ENCODE results near the gene OSM. TPM values are rescaled to one million over a fixed set of nuclear protein-coding genes. Genes with fewer than 3 reads are reported as not detected.

The OSM gene
- total RNA-seq, 1 experiment from 2014 or later = not detected

- H3K4me3 ChIP-seq (ENCODE audit: low read length) = no peak overlapping the region
- ChIA-PET POLR2A (ENCODE audit: unreplicated experiment) (interaction anchor here (0.6 to 0.9 kb wide), 2 partner anchors 40 to 42 kb away, joined by 5 to 6 read pairs; no protein-coding TSS in a partner anchor), CTCF (no interaction called here)
- H3K9me3 ChIP-seq (ENCODE audit: low read length) = no peaks in the 10 kb centered on the region
- no peak overlapping the region for H2AFZ ChIP-seq (ENCODE audit: low read length)
- no peaks in the 10 kb centered on the region for H3K9me2 ChIP-seq (replicated peaks; ENCODE audit: low read length)
- no peak for TF ChIP-seq EZH2phosphoT487 (IDR thresholded peaks at IDR 0.05; ENCODE audit: borderline replicate concordance, low read length)
- TF ChIP-seq CTCF (conservative IDR thresholded peaks at IDR 0.05; ENCODE audit: low read depth, low read length) = no peak
- no peak for TF ChIP-seq EZH2 (IDR thresholded peaks at IDR 0.05; ENCODE audit: low read length, unreplicated experiment)
- intact Hi-C loops (cut with micrococcal nuclease) = no loop called here
- no peaks in the 10 kb centered on the region for H4K20me1 ChIP-seq (ENCODE audit: low read length)
- H3K27me3 ChIP-seq (ENCODE audit: low read length) = no peaks in the 10 kb centered on the region
- H3K4me1 ChIP-seq (ENCODE audit: insufficient read depth, low read length) = peaks cover 87% of the 10 kb centered on the region
- peak; percentile 20 for ATAC-seq
- peak overlapping the region; percentile 32; the same call in 1 of the 2 replicates for H3K4me2 ChIP-seq (ENCODE audit: low read length)
- H3K9ac ChIP-seq (ENCODE audit: low read length) = peak overlapping the region; percentile 100
- DNase-seq = peak; percentile 78
- peaks cover 92% of the 10 kb centered on the region for H3K79me2 ChIP-seq (ENCODE audit: low read length)
- peak overlapping the region; percentile 99 for H3K27ac ChIP-seq (ENCODE audit: low read length)
- peaks cover 5% of the 10 kb centered on the region for H3F3A ChIP-seq (ENCODE audit: low read length, unreplicated experiment)
- no TSS peak for BruUV-seq (replicated peaks)
- peaks cover 30% of the 10 kb centered on the region for H3K36me3 ChIP-seq (ENCODE audit: low read depth, low read length)
Measured at GRCh38 chr22:30250661-30251267, 15.9 kb downstream of the OSM start.

GRCh38 chr22:30250039-30250565, 16.5 kb downstream of the OSM start:
- H3F3A ChIP-seq (ENCODE audit: low read length, unreplicated experiment) = peaks cover 5% of the 10 kb centered on the region
- no peaks in the 10 kb centered on the region for H3K27me3 ChIP-seq (ENCODE audit: low read length)
- no peak for ATAC-seq
- H3K4me1 ChIP-seq (ENCODE audit: insufficient read depth, low read length) = peaks cover 89% of the 10 kb centered on the region
- peaks cover 33% of the 10 kb centered on the region for H3K36me3 ChIP-seq (ENCODE audit: low read depth, low read length)
- no peaks in the 10 kb centered on the region for H4K20me1 ChIP-seq (ENCODE audit: low read length)
- ChIA-PET CTCF (no interaction called here), POLR2A (ENCODE audit: unreplicated experiment) (interaction anchor here (0.6 to 0.9 kb wide), 2 partner anchors 42 to 54 kb away, joined by 3 to 6 read pairs; no protein-coding TSS in a partner anchor)
- peak overlapping the region; percentile 100 for H3K9ac ChIP-seq (ENCODE audit: low read length)
- TF ChIP-seq EZH2phosphoT487 (IDR thresholded peaks at IDR 0.05; ENCODE audit: borderline replicate concordance, low read length) (no peak), EZH2 (IDR thresholded peaks at IDR 0.05; ENCODE audit: low read length, unreplicated experiment) (no peak), CTCF (conservative IDR thresholded peaks at IDR 0.05; ENCODE audit: low read depth, low read length) (no peak)
- DNase-seq = no peak
- intact Hi-C loops (cut with micrococcal nuclease) = no loop called here
- peaks cover 92% of the 10 kb centered on the region for H3K79me2 ChIP-seq (ENCODE audit: low read length)
- H3K27ac ChIP-seq (ENCODE audit: low read length) = peak overlapping the region; percentile 99
- no peaks in the 10 kb centered on the region for H3K9me2 ChIP-seq (replicated peaks; ENCODE audit: low read length)
- H2AFZ ChIP-seq (ENCODE audit: low read length) = no peak overlapping the region
- H3K4me3 ChIP-seq (ENCODE audit: low read length) = no peak overlapping the region
- H3K9me3 ChIP-seq (ENCODE audit: low read length) = no peaks in the 10 kb centered on the region
- BruUV-seq (replicated peaks) = no TSS peak
- H3K4me2 ChIP-seq (ENCODE audit: low read length) = no peak overlapping the region
